Measurements from ENCODE around the gene ANKRD27. TPM values are rescaled to one million over a fixed set of nuclear protein-coding genes. Genes with fewer than 3 reads are reported as not detected.

ANKRD27 gene
- total RNA-seq, 1 donor from 2014 or later: 23.9 TPM

GRCh38 chr19:32626969-32627368 is 48.0 kb downstream of the ANKRD27 start:
- H3K9me3 Mint-ChIP-seq (ENCODE audit: low read depth): no peaks in the 10 kb centered on the region
- H3K4me1 Mint-ChIP-seq (ENCODE audit: low read depth): no peaks in the 10 kb centered on the region
- H3K27me3 Mint-ChIP-seq (ENCODE audit: low read depth): no peaks in the 10 kb centered on the region
- no peak overlapping the region for H3K27ac Mint-ChIP-seq (ENCODE audit: unreplicated experiment)
- no peak for DNase-seq (ENCODE audit: low spot score)
- no peak overlapping the region for H3K4me3 Mint-ChIP-seq (ENCODE audit: unreplicated experiment)
- peaks cover 22% of the 10 kb centered on the region for H3K36me3 Mint-ChIP-seq (ENCODE audit: low read depth)
- no peak for TF ChIP-seq CTCF (IDR thresholded peaks at IDR 0.05)

DNA sequence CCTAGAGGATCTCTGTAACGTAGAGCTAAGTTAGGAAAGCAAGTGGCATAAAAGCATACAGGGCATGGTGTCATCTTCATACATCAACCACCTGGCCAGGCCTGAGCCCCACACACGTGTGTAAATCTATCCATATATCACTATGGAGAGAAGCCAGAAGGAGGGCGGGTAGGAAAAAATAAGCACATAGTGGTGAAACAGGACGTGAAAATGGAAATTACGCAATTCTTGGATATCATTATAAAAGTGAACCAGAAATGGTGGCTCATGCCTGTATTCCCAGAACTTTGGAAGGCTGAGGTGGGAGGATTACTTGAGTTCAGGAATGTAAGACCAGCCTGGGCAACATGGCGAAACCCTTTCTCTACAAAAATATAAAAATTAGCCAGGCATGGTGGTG is 50.6 kb downstream of the ANKRD27 start:
- Mint-ChIP-seq H3K4me3 (ENCODE audit: unreplicated experiment) (no peak overlapping the region), H3K9me3 (ENCODE audit: low read depth) (no peaks in the 10 kb centered on the region), H3K4me1 (ENCODE audit: low read depth) (no peaks in the 10 kb centered on the region), H3K36me3 (ENCODE audit: low read depth) (peaks cover 29% of the 10 kb centered on the region), H3K27ac (ENCODE audit: unreplicated experiment) (no peak overlapping the region), H3K27me3 (ENCODE audit: low read depth) (no peaks in the 10 kb centered on the region)
- no peak for TF ChIP-seq CTCF (IDR thresholded peaks at IDR 0.05)
- no peak for DNase-seq (ENCODE audit: low spot score)

GRCh38 chr19:32622002-32622401 is 53.0 kb downstream of the ANKRD27 start:
- H3K27ac Mint-ChIP-seq (ENCODE audit: unreplicated experiment): no peak overlapping the region
- no peaks in the 10 kb centered on the region for H3K27me3 Mint-ChIP-seq (ENCODE audit: low read depth)

DNA sequence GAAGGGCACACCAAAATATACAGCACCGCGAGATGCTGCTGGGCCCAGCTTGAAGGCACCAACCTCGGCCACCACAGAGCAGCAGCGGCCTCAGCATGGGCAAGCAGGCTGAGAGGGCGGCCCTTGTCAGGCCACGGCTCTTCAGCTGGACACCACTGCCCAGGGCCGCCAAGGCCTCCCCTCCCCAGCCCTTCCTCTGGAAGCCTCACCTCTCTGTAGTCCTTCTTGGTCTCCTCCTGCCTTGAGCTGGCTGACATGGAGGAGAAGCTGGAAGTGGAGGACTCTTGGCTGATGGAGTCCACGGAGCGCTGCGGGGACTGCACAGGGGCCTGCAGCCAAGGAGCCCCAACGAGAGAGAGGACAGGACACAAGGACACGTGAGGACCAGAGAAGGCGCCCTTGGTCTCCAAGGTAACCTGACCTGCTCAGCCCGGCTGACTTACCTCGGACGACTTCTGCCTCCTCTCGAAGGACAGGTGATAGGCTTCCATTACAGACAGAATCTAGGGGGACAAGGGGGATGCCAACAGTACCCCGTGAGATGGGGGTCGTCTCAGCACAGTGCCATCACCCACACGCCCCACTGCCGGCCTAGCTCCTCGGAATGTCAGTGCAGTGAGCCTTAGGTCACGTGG is 55.8 kb downstream of the ANKRD27 start:
- Mint-ChIP-seq H3K27me3 (ENCODE audit: low read depth) (no peaks in the 10 kb centered on the region), H3K4me3 (ENCODE audit: unreplicated experiment) (no peak overlapping the region), H3K27ac (ENCODE audit: unreplicated experiment) (no peak overlapping the region), H3K36me3 (ENCODE audit: low read depth) (peaks cover 38% of the 10 kb centered on the region), H3K9me3 (ENCODE audit: low read depth) (no peaks in the 10 kb centered on the region), H3K4me1 (ENCODE audit: low read depth) (no peaks in the 10 kb centered on the region)
- no peak for TF ChIP-seq CTCF (IDR thresholded peaks at IDR 0.05)
- DNase-seq (ENCODE audit: low spot score): peak; percentile 68

More at GRCh38 chr19:32622002-32622401, 53.0 kb downstream of the ANKRD27 start:
- DNase-seq (ENCODE audit: low spot score): no peak
- no peaks in the 10 kb centered on the region for H3K4me1 Mint-ChIP-seq (ENCODE audit: low read depth)
- H3K4me3 Mint-ChIP-seq (ENCODE audit: unreplicated experiment): no peak overlapping the region
- no peak for TF ChIP-seq CTCF (IDR thresholded peaks at IDR 0.05)
- no peaks in the 10 kb centered on the region for H3K9me3 Mint-ChIP-seq (ENCODE audit: low read depth)
- H3K36me3 Mint-ChIP-seq (ENCODE audit: low read depth): peaks cover 31% of the 10 kb centered on the region

DNA sequence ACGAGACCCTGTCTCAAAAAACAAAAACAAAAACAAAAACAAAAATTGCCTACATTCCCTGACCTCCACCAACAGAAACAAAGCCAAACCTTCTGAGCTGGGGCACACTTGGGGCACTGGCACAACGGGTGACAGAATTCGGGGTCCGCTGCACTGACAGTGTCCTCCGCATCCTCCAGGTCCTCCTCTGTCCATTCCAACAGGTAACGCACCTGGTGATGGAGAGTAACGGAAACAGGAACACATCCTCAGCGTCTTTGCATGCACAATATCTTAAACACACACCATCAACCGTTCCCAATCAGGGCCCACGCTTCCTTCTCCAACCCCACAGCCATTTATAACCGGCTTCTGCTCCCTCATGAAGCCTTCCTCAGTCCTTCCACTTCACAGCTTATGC is 59.4 kb downstream of the ANKRD27 start:
- peak; percentile 57 for DNase-seq (ENCODE audit: low spot score)
- H3K36me3 Mint-ChIP-seq (ENCODE audit: low read depth): peaks cover 41% of the 10 kb centered on the region
- peaks cover 10% of the 10 kb centered on the region for H3K9me3 Mint-ChIP-seq (ENCODE audit: low read depth)
- H3K27me3 Mint-ChIP-seq (ENCODE audit: low read depth): no peaks in the 10 kb centered on the region
- no peak overlapping the region for H3K27ac Mint-ChIP-seq (ENCODE audit: unreplicated experiment)
- no peaks in the 10 kb centered on the region for H3K4me1 Mint-ChIP-seq (ENCODE audit: low read depth)
- no peak overlapping the region for H3K4me3 Mint-ChIP-seq (ENCODE audit: unreplicated experiment)
- TF ChIP-seq CTCF (IDR thresholded peaks at IDR 0.05): no peak

Data from chondrocyte (in vitro differentiated cells).